Upper lobe of left lung (tissue), 6 donors: ENCODE data around the gene DAD1. TPM values are rescaled to one million over a fixed set of nuclear protein-coding genes. Genes with fewer than 3 reads are reported as not detected.
"Not testable (repeated sequence)": the region's sequence is repeated elsewhere in the genome, so short reads cannot be mapped to it uniquely, and the experiment has no call there.

ENCODE experiments used
- ATAC-seq, 2 donors: fragments of 200-7000 bp; cut with Tn5 transposase; one replicate each; pipeline ENCODE4 v1.9.1; 2022; ENCODE audit warnings: mild to moderate bottlenecking in 2 of 2, moderate library complexity in 2 of 2; ENCODE audit not compliant: low FRiP score in 2 of 2
- DNase-seq, 2 donors: peaks; one replicate each; pipeline ENCODE4 v3.0.0-alpha.2; 2019 to 2020
- H3K27ac ChIP-seq, 4 donors: fragments of 200-600 bp; sonication (generic); one replicate each; pipeline ENCODE4 v1.5.1; 2016 to 2019
- H3K27me3 ChIP-seq, 4 donors: fragments of 200-600 bp; sonication (generic); one replicate each; pipeline ENCODE4 v1.5.1; 2017 to 2019
- H3K36me3 ChIP-seq, 4 donors: fragments of 200-600 bp; sonication (generic); one replicate each; pipeline ENCODE4 v1.5.1; 2016 to 2019
- H3K4me1 ChIP-seq, 4 donors: fragments of 200-600 bp; sonication (generic); one replicate each; pipeline ENCODE4 v1.5.1; 2018 to 2019
- H3K4me3 ChIP-seq, 4 donors: fragments of 200-600 bp; sonication (generic); one replicate each; pipeline ENCODE4 v1.5.1; 2017 to 2019; ENCODE audit warnings: mild to moderate bottlenecking in 2 of 4, moderate library complexity in 1 of 4
- H3K9me3 ChIP-seq, 4 donors: fragments of 200-600 bp; sonication (generic); one replicate each; pipeline ENCODE4 v1.5.1; 2018 to 2019
- CTCF ChIP-seq, 6 experiments: fragments of 450-650 bp in 4 of 6; fragments of 200-600 bp in 2 of 6; sonication (generic) in 2 of 6; IDR thresholded peaks; one replicate each; pipeline ENCODE4 v1.5.1; 2016 to 2019; ENCODE audit warnings: antibody characterized with exemption in 6 of 6
- EP300 ChIP-seq, 4 donors: sonication (generic); formaldehyde crosslinking; IDR thresholded peaks; one replicate each; pipeline ENCODE4 v1.5.1; 2017; ENCODE audit warnings: antibody characterized with exemption in 4 of 4, control low read depth in 2 of 4
- POLR2A ChIP-seq, 4 donors: fragments of 450-650 bp; IDR thresholded peaks; one replicate each; pipeline ENCODE4 v1.5.1; 2016 to 2017; ENCODE audit warnings: antibody characterized with exemption in 4 of 4, mild to moderate bottlenecking in 2 of 4
- POLR2AphosphoS5 ChIP-seq, 2 donors: sonication (generic); formaldehyde crosslinking; IDR thresholded peaks; one replicate each; pipeline ENCODE4 v1.5.1; 2017; ENCODE audit warnings: antibody characterized with exemption in 2 of 2
- WGBS, 2 donors: methylation state at CpG; one replicate each; pipeline ENCODE4 v1.1.5; 2017 to 2018; 5-methylcytosine and 5-hydroxymethylcytosine counted together
- total RNA-seq, 6 donors: library from RNA; depleted of rRNA in 4 of 6; stranded (reverse); fragments of >200 nt in 4 of 6; gene quantifications; one replicate each; pipeline versions ENCODE4 v1.1.0 to v1.2.1, GENCODE V29; 2016 to 2021
- donor health status: DM: no; HTN: no; CAD: no; lungs with moderate emphysema.
- donor health status: DM: no; HTN: yes; CAD: no; lungs with severe emphysema.

DAD1 gene
- total RNA-seq, 6 donors from 2014 or later = 8.4 to 188 (median 134) TPM

- Histone ChIP-seq H3K9me3 (no peaks in the 10 kb centered on the region), H3K27me3 (no peaks in the 10 kb centered on the region), H3K4me1 (peaks cover 25 to 39% (median 37%) of the 10 kb centered on the region in 4 donors), H3K27ac (peak overlapping the region in 3 of 4 donors; percentile 17 to 84 (median 76)), H3K4me3 (no peak overlapping the region), H3K36me3 (no peaks in the 10 kb centered on the region)
- ATAC-seq (no peak), DNase-seq (no peak)
- no peak for TF ChIP-seq POLR2AphosphoS5 (IDR thresholded peaks at IDR 0.05)
- TF ChIP-seq CTCF (IDR thresholded peaks at IDR 0.05) = no peak
- TF ChIP-seq EP300 (IDR thresholded peaks at IDR 0.05) = no peak
- no peak for TF ChIP-seq POLR2A (IDR thresholded peaks at IDR 0.05)
- WGBS, 2 donors = 87 to 93% methylated on average over 9 to 15 of the region's 15 CpGs
These were observed 34.3 kb downstream of the DAD1 start for GRCh38 chr14:22554498-22555383.

GRCh38 chr14:22553861-22554497, 35.0 kb downstream of the DAD1 start:
- H3K27me3 ChIP-seq, H3K36me3 ChIP-seq, H3K9me3 ChIP-seq, H3K4me3 ChIP-seq, ATAC-seq: not testable (repeated sequence)
- whole genome bisulfite sequencing, 2 donors = 81 to 92% methylated on average over 6 to 9 of the region's 14 CpGs
- Histone ChIP-seq H3K4me1 (peaks cover 18 to 34% (median 30%) of the 10 kb centered on the region in 4 donors), H3K27ac (peak overlapping the region in 2 of 4 donors; percentile 76 to 84)
- DNase-seq = peak in 1 of 2 donors; percentile 77

- TF ChIP-seq POLR2A (IDR thresholded peaks at IDR 0.05) = no peak
- TF ChIP-seq CTCF (IDR thresholded peaks at IDR 0.05) = no peak
- TF ChIP-seq POLR2AphosphoS5 (IDR thresholded peaks at IDR 0.05) = no peak
- no peak for TF ChIP-seq EP300 (IDR thresholded peaks at IDR 0.05)
- H3K4me1 ChIP-seq = peaks cover 15 to 30% (median 26%) of the 10 kb centered on the region in 4 donors
- no peak for DNase-seq
- H3K27me3 ChIP-seq = no peaks in the 10 kb centered on the region
- no peaks in the 10 kb centered on the region for H3K9me3 ChIP-seq
- WGBS, 2 donors = 78 to 87% methylated on average over 5 of the region's 5 CpGs
- ATAC-seq = no peak
- no peak overlapping the region for H3K4me3 ChIP-seq
- H3K36me3 ChIP-seq = no peaks in the 10 kb centered on the region
- H3K27ac ChIP-seq = peak overlapping the region in 2 of 4 donors; percentile 76 to 84
These were observed 35.6 kb downstream of the DAD1 start for GRCh38 chr14:22553445-22553844.

- TF ChIP-seq EP300 (IDR thresholded peaks at IDR 0.05) = no peak
- TF ChIP-seq POLR2AphosphoS5 (IDR thresholded peaks at IDR 0.05) = no peak
- TF ChIP-seq CTCF (IDR thresholded peaks at IDR 0.05) = no peak
- no peak for TF ChIP-seq POLR2A (IDR thresholded peaks at IDR 0.05)
- no peaks in the 10 kb centered on the region for H3K9me3 ChIP-seq
- no peaks in the 10 kb centered on the region for H3K36me3 ChIP-seq
- ATAC-seq (no peak), DNase-seq (no peak)
- H3K27ac ChIP-seq = peak overlapping the region in 2 of 4 donors; percentile 35 to 84
- peaks cover 11 to 24% (median 19%) of the 10 kb centered on the region in 4 donors for H3K4me1 ChIP-seq
- H3K27me3 ChIP-seq = no peaks in the 10 kb centered on the region
- WGBS, 2 donors = 100% methylated on average over 1 to 2 of the region's 2 CpGs
- H3K4me3 ChIP-seq = no peak overlapping the region
These were observed 36.3 kb downstream of the DAD1 start for GRCh38 chr14:22552827-22553076.

GRCh38 chr14:22552001-22552826, 36.8 kb downstream of the DAD1 start:
- no peaks in the 10 kb centered on the region for H3K36me3 ChIP-seq
- TF ChIP-seq POLR2A (IDR thresholded peaks at IDR 0.05) = no peak
- no peak for TF ChIP-seq EP300 (IDR thresholded peaks at IDR 0.05)
- no peak for TF ChIP-seq POLR2AphosphoS5 (IDR thresholded peaks at IDR 0.05)
- TF ChIP-seq CTCF (IDR thresholded peaks at IDR 0.05) = no peak
- 78 to 82% methylated on average over 12 to 13 of the region's 13 CpGs for whole genome bisulfite sequencing, 2 donors
- ATAC-seq = no peak
- H3K27ac ChIP-seq = peak overlapping the region in 2 of 4 donors; percentile 35 to 84
- peaks cover 8 to 19% (median 16%) of the 10 kb centered on the region in 4 donors for H3K4me1 ChIP-seq
- DNase-seq = peak in 1 of 2 donors; percentile 17
- no peaks in the 10 kb centered on the region for H3K9me3 ChIP-seq
- no peak overlapping the region for H3K4me3 ChIP-seq
- H3K27me3 ChIP-seq = no peaks in the 10 kb centered on the region
